HG02870 (cell line): Measurements from ENCODE around the gene ZNF507.
"Not testable (repeated sequence)": the region's sequence is repeated elsewhere in the genome, so short reads cannot be mapped to it uniquely, and the experiment has no call there.

Experiments
- ATAC-seq: cut with Tn5 transposase; IDR thresholded peaks from one replicate; pipeline ENCODE4 v1.9.1; 2021; ENCODE audit warnings: mild to moderate bottlenecking, moderate library complexity; ENCODE audit not compliant: unreplicated experiment

The ZNF507 gene

GRCh38 chr19:32367063-32367462, 21.7 kb downstream of the ZNF507 start:
- no peak for ATAC-seq

GRCh38 chr19:32367948-32368536, 22.6 kb downstream of the ZNF507 start:
- no peak for ATAC-seq

- ATAC-seq, result no peak
Measured at GRCh38 chr19:32368787-32369186, 23.4 kb downstream of the ZNF507 start.

GRCh38 chr19:32372726-32373517, 27.5 kb downstream of the ZNF507 start:
- no peak for ATAC-seq

GRCh38 chr19:32373585-32374295, 28.3 kb downstream of the ZNF507 start:
- ATAC-seq, result no peak

- not testable (repeated sequence) for ATAC-seq
Measured at GRCh38 chr19:32374362-32374761, 29.0 kb downstream of the ZNF507 start.

- not testable (repeated sequence) for ATAC-seq
Measured at GRCh38 chr19:32377088-32377487, 31.7 kb downstream of the ZNF507 start.

GRCh38 chr19:32380269-32380668, 34.9 kb downstream of the ZNF507 start:
- ATAC-seq, result no peak

GRCh38 chr19:32387701-32388392, 42.4 kb downstream of the ZNF507 start:
- ATAC-seq, result no peak

GRCh38 chr19:32388393-32388855, 43.0 kb downstream of the ZNF507 start:
- no peak for ATAC-seq

GRCh38 chr19:32392901-32393300, 47.5 kb downstream of the ZNF507 start:
- ATAC-seq, result peak; percentile 11

- peak; percentile 36 for ATAC-seq
Measured at GRCh38 chr19:32396046-32396652, 50.7 kb downstream of the ZNF507 start.

- ATAC-seq, result no peak
Measured at GRCh38 chr19:32397671-32398101, 52.3 kb downstream of the ZNF507 start.

GRCh38 chr19:32401992-32402391, 56.6 kb downstream of the ZNF507 start:
- no peak for ATAC-seq

- no peak for ATAC-seq
Measured at GRCh38 chr19:32403291-32403995, 58.0 kb downstream of the ZNF507 start.

GRCh38 chr19:32404213-32404932, 59.0 kb downstream of the ZNF507 start:
- ATAC-seq, result no peak

GRCh38 chr19:32404933-32405430, 59.6 kb downstream of the ZNF507 start:
- ATAC-seq, result peak; percentile 9

GRCh38 chr19:32405431-32406160, 60.2 kb downstream of the ZNF507 start, which contains the start of gene DPY19L3:
Gene DPY19L3, plus strand, starts transcription at chr19:32405770. Its CDS starts 2,484 bp downstream, at chr19:32408254.
- peak; percentile 95 for ATAC-seq
